Large intestine (tissue), 3 donors: Measurements from ENCODE around the gene ARL2BP. TPM values are rescaled to one million over a fixed set of nuclear protein-coding genes. Genes with fewer than 3 reads are reported as not detected.
"Not testable (repeated sequence)": the region's sequence is repeated elsewhere in the genome, so short reads cannot be mapped to it uniquely, and the experiment has no call there.

Experiments used
- DNase-seq, 2 donors: peaks; one replicate each; pipeline versions ENCODE4 v3.0.0 to v3.0.0-alpha.2; 2013
- H3K27ac ChIP-seq: one replicate; pipeline ENCODE4 v1.5.1; 2013; ENCODE audit warnings: low read length
- H3K27me3 ChIP-seq: 2 replicates; pipeline ENCODE4 v1.6.1; 2013; ENCODE audit warnings: low read length; ENCODE audit not compliant: control insufficient read depth, insufficient read depth
- H3K36me3 ChIP-seq: 2 replicates; pipeline ENCODE4 v1.6.1; 2013; ENCODE audit warnings: low read length; ENCODE audit not compliant: control insufficient read depth, insufficient read depth
- H3K4me1 ChIP-seq: one replicate; pipeline ENCODE4 v1.6.1; 2013; ENCODE audit warnings: low read length; ENCODE audit not compliant: control insufficient read depth, insufficient read depth
- H3K4me3 ChIP-seq: one replicate; pipeline ENCODE4 v1.5.1; 2013; ENCODE audit warnings: low read length
- H3K9me3 ChIP-seq: one replicate; pipeline ENCODE4 v1.6.1; 2013; ENCODE audit warnings: mild to moderate bottlenecking, low read depth, low read length, moderate library complexity; ENCODE audit not compliant: control insufficient read depth
- WGBS: methylation state at CpG from one replicate; pipeline ENCODE4 v1.1.5; 2013; ENCODE audit warnings: low lambda C conversion rate; ENCODE audit not compliant: insufficient coverage; 5-methylcytosine and 5-hydroxymethylcytosine counted together
- polyA plus RNA-seq: library from polyadenylated mRNA; unstranded; fragments of 120-200 nt; gene quantifications from one replicate; pipeline ENCODE4 v1.2.1, GENCODE V29; 2013

ARL2BP gene
- polyA plus RNA-seq, 1 donor = 44.5 TPM

DNA sequence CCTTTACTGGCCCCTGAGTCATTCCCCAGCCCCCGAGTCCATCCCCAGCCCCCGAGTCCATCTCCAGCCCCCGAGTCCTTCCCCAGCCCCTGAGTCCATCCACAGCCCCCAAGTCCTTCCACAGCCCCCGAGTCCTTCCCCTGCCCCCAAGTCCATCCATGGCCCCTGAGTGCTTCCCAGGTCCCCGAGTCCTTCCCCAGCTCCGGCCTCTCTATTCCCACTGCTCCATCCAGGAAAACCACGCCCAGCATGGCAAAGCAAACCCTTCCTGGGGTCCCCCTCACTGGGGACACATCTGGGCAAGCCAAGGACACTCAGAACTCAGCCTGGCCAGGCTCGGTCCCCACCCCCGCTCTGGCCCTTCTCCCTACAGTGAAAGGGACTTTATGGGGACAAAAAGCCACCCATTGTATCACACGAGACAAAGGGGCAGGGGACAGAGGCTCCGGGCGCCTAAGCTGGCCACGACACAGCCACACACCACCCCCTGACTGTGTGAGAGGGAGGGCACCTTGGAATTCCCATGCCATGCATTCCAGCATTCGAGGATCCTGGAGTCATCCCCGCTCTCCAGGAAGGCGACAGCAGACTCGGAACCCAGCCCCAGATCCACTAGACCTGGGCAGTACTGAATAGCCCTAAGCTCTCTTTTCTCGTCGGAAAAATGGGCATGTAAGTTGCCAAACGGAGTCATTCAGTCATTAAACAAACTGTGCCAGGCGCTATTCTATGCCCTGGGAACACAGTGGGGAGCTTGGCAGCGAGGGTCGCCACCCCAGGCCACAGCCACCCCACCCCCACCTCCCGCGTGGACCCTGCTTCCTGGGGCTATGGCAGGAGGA, 25.4 kb downstream of the ARL2BP start:
- no peaks in the 10 kb centered on the region for H3K9me3 ChIP-seq
- peak overlapping the region; percentile 99 for H3K27ac ChIP-seq
- H3K4me1 ChIP-seq = peaks cover 73% of the 10 kb centered on the region
- DNase-seq = no peak
- no peak overlapping the region for H3K4me3 ChIP-seq
- no CpG with 5 or more reads among the region's 25 CpGs for WGBS
- no peaks in the 10 kb centered on the region for H3K27me3 ChIP-seq
- H3K36me3 ChIP-seq = peaks cover 3% of the 10 kb centered on the region

DNA sequence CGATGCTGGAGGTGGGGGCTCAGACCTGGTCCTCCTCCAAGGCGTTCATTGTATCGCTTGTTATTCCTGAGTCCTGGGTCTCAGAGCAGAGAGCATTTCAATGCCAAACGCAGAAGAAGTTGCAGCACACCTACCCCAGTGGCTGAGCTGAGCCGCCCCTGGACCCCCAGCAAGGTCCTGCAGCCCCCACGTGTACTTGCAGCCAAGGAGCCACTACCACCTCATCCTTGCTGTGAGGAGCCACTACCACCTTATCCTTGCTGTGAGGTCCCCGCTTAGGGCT, 25.9 kb downstream of the ARL2BP start:
- peak overlapping the region; percentile 99 for H3K27ac ChIP-seq
- no peak overlapping the region for H3K4me3 ChIP-seq
- H3K9me3 ChIP-seq = no peaks in the 10 kb centered on the region
- H3K4me1 ChIP-seq = peaks cover 71% of the 10 kb centered on the region
- DNase-seq = no peak
- no CpG with 5 or more reads among the region's 7 CpGs for WGBS
- H3K36me3 ChIP-seq = peaks cover 6% of the 10 kb centered on the region
- no peaks in the 10 kb centered on the region for H3K27me3 ChIP-seq

DNA sequence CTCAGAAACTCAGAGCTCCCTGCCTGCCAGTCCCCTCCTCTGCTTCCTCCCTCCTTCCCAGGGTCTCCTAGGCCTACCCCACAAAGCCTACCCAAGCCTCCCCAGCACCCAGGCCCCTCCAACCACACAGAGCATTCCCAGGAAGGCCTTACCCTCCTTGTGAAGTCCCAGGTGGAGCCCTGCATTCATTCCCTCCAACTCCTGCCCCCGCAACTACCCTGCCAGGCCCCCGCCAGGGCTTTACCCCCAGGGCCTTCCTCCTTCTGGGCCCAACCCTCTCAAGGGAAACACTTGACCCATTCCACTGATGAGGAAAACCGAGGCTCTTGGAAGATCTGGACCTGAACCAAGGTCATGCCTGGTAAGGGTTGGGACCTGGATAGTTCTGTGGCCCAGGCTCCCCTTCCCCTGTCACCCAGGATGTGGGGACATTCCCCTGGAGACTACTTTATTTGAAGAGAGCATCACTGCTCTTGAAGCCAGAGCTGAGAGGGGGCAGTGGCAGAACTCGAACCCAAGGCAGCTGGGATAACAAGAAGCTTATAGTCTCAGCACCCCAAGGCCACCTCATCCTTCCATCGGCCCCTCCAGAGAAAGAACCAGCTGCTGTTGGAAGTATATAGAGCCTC, 26.9 kb downstream of the ARL2BP start:
- DNase-seq = no peak
- WGBS = no CpG with 5 or more reads among the region's 5 CpGs
- peaks cover 67% of the 10 kb centered on the region for H3K4me1 ChIP-seq
- no peak overlapping the region for H3K4me3 ChIP-seq
- no peaks in the 10 kb centered on the region for H3K9me3 ChIP-seq
- peak overlapping the region; percentile 99 for H3K27ac ChIP-seq
- no peaks in the 10 kb centered on the region for H3K27me3 ChIP-seq
- peaks cover 9% of the 10 kb centered on the region for H3K36me3 ChIP-seq

- DNase-seq = no peak
- no CpG with 5 or more reads among the region's 1 CpG for WGBS
- peaks cover 66% of the 10 kb centered on the region for H3K4me1 ChIP-seq
Observed at GRCh38 chr16:57273359-57273758, 28.3 kb downstream of the ARL2BP start.

GRCh38 chr16:57273826-57274225, 28.8 kb downstream of the ARL2BP start:
- no peaks in the 10 kb centered on the region for H3K27me3 ChIP-seq
- 80% methylated on average over 2 of the region's 5 CpGs for WGBS
- peaks cover 12% of the 10 kb centered on the region for H3K36me3 ChIP-seq
- H3K4me3 ChIP-seq = no peak overlapping the region
- H3K4me1 ChIP-seq = peaks cover 67% of the 10 kb centered on the region
- no peaks in the 10 kb centered on the region for H3K9me3 ChIP-seq
- no peak for DNase-seq
- peak overlapping the region; percentile 58 for H3K27ac ChIP-seq

More at GRCh38 chr16:57273359-57273758, 28.3 kb downstream of the ARL2BP start:
- Histone ChIP-seq H3K4me3 (no peak overlapping the region), H3K36me3 (peaks cover 9% of the 10 kb centered on the region), H3K27ac (peak overlapping the region; percentile 58), H3K9me3 (no peaks in the 10 kb centered on the region), H3K27me3 (no peaks in the 10 kb centered on the region)

- WGBS = no CpG with 5 or more reads among the region's 5 CpGs
- not testable (repeated sequence) for H3K27ac ChIP-seq
- peaks cover 64% of the 10 kb centered on the region for H3K4me1 ChIP-seq
Observed at GRCh38 chr16:57275946-57276345, 30.9 kb downstream of the ARL2BP start.

GRCh38 chr16:57276596-57276995, 31.5 kb downstream of the ARL2BP start:
- no peak overlapping the region for H3K4me3 ChIP-seq
- no peaks in the 10 kb centered on the region for H3K9me3 ChIP-seq
- peaks cover 62% of the 10 kb centered on the region for H3K4me1 ChIP-seq
- no CpG with 5 or more reads among the region's 5 CpGs for WGBS
- peaks cover 11% of the 10 kb centered on the region for H3K36me3 ChIP-seq
- H3K27ac ChIP-seq = peak overlapping the region; percentile 30
- DNase-seq = no peak
- H3K27me3 ChIP-seq = no peaks in the 10 kb centered on the region

More at GRCh38 chr16:57275946-57276345, 30.9 kb downstream of the ARL2BP start:
- H3K36me3 ChIP-seq = peaks cover 13% of the 10 kb centered on the region
- H3K27me3 ChIP-seq, DNase-seq, H3K4me3 ChIP-seq, H3K9me3 ChIP-seq: not testable (repeated sequence)

GRCh38 chr16:57277586-57277985, 32.5 kb downstream of the ARL2BP start:
- Histone ChIP-seq H3K27me3 (no peaks in the 10 kb centered on the region), H3K36me3 (peaks cover 11% of the 10 kb centered on the region), H3K27ac (peak overlapping the region; percentile 40), H3K4me3 (no peak overlapping the region), H3K4me1 (peaks cover 53% of the 10 kb centered on the region), H3K9me3 (no peaks in the 10 kb centered on the region)
- WGBS = no CpG with 5 or more reads among the region's 1 CpG
- DNase-seq = no peak

- Histone ChIP-seq H3K36me3 (peaks cover 11% of the 10 kb centered on the region), H3K9me3 (no peaks in the 10 kb centered on the region), H3K4me3 (no peak overlapping the region), H3K27ac (peak overlapping the region; percentile 22), H3K4me1 (peaks cover 48% of the 10 kb centered on the region), H3K27me3 (peaks cover 2% of the 10 kb centered on the region)
- WGBS = no CpG with 5 or more reads among the region's 4 CpGs
- no peak for DNase-seq
Observed at GRCh38 chr16:57278494-57278893, 33.4 kb downstream of the ARL2BP start.

- Histone ChIP-seq H3K4me1 (peaks cover 46% of the 10 kb centered on the region), H3K27ac (no peak overlapping the region)
- 42% methylated on average over 2 of the region's 7 CpGs for WGBS
Observed at GRCh38 chr16:57279780-57280638, 35.0 kb downstream of the ARL2BP start.

More at GRCh38 chr16:57279780-57280638, 35.0 kb downstream of the ARL2BP start:
- DNase-seq = no peak
- Histone ChIP-seq H3K4me3 (no peak overlapping the region), H3K27me3 (peaks cover 14% of the 10 kb centered on the region), H3K9me3 (peaks cover 2% of the 10 kb centered on the region), H3K36me3 (peaks cover 11% of the 10 kb centered on the region)
